ENCODE measurements around the gene PKDCC.

Gene PKDCC

GRCh38 chr2:42092084-42092996 lies 44.5 kb downstream of the PKDCC start:
- DNase-seq: no peak

- no peak for DNase-seq
Measured at GRCh38 chr2:42094114-42094513, 46.3 kb downstream of the PKDCC start.

- no peak for DNase-seq
Measured at GRCh38 chr2:42095923-42096408, 48.1 kb downstream of the PKDCC start.

GRCh38 chr2:42096869-42097591 lies 49.2 kb downstream of the PKDCC start:
- no peak for DNase-seq

GRCh38 chr2:42098571-42099437 lies 51.0 kb downstream of the PKDCC start:
- DNase-seq: no peak

- DNase-seq: no peak
Measured at GRCh38 chr2:42099438-42100173, 51.8 kb downstream of the PKDCC start.

- DNase-seq: no peak
Measured at GRCh38 chr2:42100683-42101205, 52.9 kb downstream of the PKDCC start.

GRCh38 chr2:42101206-42102023 lies 53.6 kb downstream of the PKDCC start:
- peak; percentile 66 for DNase-seq

- peak; percentile 93 for DNase-seq
Measured at GRCh38 chr2:42102024-42102590, 54.3 kb downstream of the PKDCC start.

- peak; percentile 49 for DNase-seq
Measured at GRCh38 chr2:42102591-42103450, 55.0 kb downstream of the PKDCC start.

GRCh38 chr2:42103829-42104228 lies 56.0 kb downstream of the PKDCC start:
- no peak for DNase-seq

GRCh38 chr2:42104621-42105020 lies 56.8 kb downstream of the PKDCC start:
- DNase-seq: no peak

GRCh38 chr2:42105330-42106256 lies 57.8 kb downstream of the PKDCC start:
- no peak for DNase-seq

- no peak for DNase-seq
Measured at GRCh38 chr2:42106257-42106816, 58.5 kb downstream of the PKDCC start.

GRCh38 chr2:42107249-42108042 lies 59.6 kb downstream of the PKDCC start:
- DNase-seq: no peak

Data from activated gamma-delta T cell (primary cell).